GM12873 (cell line): ENCODE measurements around the gene YWHAE.

Source experiments
- CTCF ChIP-seq: IDR thresholded peaks from 2 replicates; pipeline ENCODE4 v1.5.1; 2012; ENCODE audit warnings: low read depth, mild to moderate bottlenecking, moderate library complexity, low read length, control low read depth; ENCODE audit not compliant: insufficient read depth; ENCODE audit errors: missing control alignments

Gene YWHAE

GRCh38 chr17:1399679-1400512, at the start of gene YWHAE:
Gene YWHAE, minus strand, starts transcription at chr17:1400222. Its CDS starts 112 bp downstream, at chr17:1400110.
- TF ChIP-seq CTCF = no peak

- no peak for TF ChIP-seq CTCF
These were observed 49.5 kb upstream of the YWHAE start for GRCh38 chr17:1449412-1449967.

- TF ChIP-seq CTCF = no peak
These were observed 47.0 kb upstream of the YWHAE start for GRCh38 chr17:1447052-1447451.

DNA sequence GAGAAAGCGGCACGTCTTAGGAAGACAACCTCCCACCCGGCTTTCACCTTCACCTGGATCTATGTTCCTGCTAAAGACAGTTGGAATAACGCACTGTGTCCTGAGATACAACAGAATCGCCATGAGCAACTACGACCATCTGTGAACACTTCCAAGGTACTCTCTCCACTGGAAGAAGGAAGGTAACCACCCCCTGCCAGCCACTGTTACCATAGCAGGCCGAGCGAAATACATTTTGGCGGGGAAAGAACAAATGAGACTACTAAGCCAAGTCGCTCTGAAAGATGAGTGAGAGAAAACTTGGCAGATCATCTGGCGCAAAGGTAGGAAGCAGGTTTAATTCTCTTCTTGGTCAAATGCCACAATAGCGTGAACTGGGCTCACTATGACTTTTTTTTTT, 46.2 kb upstream of the YWHAE start:
- TF ChIP-seq CTCF = no peak

GRCh38 chr17:1442187-1442586, 42.2 kb upstream of the YWHAE start:
- no peak for TF ChIP-seq CTCF

GRCh38 chr17:1440921-1441320, 40.9 kb upstream of the YWHAE start:
- no peak for TF ChIP-seq CTCF

DNA sequence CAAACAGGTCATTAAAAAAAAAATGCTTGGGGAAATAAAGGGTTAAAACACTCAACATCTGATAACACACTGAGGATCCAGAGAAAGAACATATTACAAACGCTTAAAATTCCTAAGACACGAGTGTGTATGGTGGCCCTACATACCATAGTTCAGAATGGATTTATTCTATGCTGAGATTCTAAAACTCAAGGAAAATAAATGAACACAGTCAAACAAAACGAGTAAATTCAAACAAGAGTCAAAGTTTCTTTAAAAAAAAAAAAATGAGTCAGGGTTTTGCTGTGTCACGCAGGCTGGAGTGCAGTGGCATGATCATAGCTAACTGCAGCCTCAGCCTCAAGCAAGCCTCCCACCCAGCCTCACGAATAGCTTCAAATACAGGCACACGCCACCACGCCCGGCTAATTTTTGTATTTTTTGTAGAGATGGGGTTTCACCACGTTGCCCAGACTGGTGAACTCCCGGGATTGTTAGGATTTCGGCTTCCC, 38.6 kb upstream of the YWHAE start:
- TF ChIP-seq CTCF = no peak
